Head of caudate nucleus (tissue), 42 donors: Measurements from ENCODE around the gene PNKP.
"Not testable (repeated sequence)": the region's sequence is repeated elsewhere in the genome, so short reads cannot be mapped to it uniquely, and the experiment has no call there.

ENCODE experiments used
- DNase-seq, 42 donors: peaks; one replicate each; pipeline versions ENCODE4 v3.0.0 to v3.0.0-alpha.2; 2020 to 2021; ENCODE audit warnings: mixed read lengths in 7 of 42
- intact Hi-C: fragments of 100-400 bp; cut with DNase I; formaldehyde crosslinking; loops from one replicate; pipeline ENCODE4 v1.15.0; 2022

PNKP gene

DNA sequence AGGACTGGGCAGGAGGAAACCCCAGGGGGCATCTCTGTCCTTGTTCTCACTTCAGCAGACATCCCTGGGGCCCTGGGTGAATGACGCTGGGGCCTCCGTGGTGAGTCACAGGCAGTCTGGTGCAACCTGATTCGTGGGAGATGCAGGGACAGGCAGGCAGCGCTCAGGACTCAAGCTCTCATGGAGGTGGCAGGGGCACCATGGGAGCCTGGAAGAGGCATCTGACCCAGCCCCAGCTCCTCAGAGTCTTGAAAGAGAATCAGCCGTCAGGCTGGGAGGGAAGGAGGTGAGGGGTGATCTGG lies 30.4 kb downstream of the PNKP start:
- intact Hi-C loops = no loop called here
- DNase-seq = no peak

DNA sequence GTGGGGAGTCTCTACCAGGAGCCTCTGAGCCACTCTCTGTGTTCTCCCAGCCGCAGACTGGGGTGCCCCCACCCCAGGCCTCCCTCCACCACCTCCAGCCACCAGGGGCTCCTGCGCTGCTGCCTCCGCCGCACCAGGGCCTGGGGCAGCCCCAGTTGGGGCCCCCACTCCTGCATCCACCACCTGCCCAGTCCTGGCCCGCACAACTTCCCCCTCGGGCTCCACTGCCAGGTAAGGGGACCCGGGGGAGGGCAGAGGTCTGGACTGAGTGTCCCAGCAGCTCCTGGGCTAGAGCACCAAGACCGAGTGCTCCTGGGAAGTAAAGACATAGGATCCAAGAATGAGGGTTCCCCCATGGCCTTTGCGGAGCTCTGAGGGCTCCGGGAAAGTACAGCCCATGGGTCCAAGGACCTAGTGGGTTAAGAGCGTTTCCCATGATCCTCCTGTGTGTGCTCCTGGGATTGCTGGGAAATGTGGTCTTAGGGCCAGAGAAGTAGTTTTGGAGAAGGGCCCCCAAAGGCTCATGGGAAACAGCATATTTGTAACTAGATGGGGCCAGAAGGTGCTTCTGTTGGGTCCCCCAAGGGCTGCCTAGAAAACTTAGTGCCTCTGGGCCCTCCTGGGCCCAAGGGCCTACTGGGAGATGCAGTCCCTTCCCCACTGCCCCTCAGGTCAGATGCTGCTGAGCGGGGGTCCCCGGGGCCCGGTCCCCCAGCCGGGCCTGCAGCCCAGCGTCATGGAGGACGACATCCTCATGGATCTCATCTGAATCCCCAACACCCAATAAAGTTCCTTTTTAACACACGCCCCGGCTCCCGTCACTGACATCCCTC lies 31.0 kb downstream of the PNKP start:
- intact Hi-C loops = no loop called here
- no peak for DNase-seq

GRCh38 chr19:49835562-49835961 lies 31.8 kb downstream of the PNKP start:
- intact Hi-C loops = no loop called here
- DNase-seq = no peak

GRCh38 chr19:49833599-49833998 lies 33.8 kb downstream of the PNKP start:
- no peak for DNase-seq

DNA sequence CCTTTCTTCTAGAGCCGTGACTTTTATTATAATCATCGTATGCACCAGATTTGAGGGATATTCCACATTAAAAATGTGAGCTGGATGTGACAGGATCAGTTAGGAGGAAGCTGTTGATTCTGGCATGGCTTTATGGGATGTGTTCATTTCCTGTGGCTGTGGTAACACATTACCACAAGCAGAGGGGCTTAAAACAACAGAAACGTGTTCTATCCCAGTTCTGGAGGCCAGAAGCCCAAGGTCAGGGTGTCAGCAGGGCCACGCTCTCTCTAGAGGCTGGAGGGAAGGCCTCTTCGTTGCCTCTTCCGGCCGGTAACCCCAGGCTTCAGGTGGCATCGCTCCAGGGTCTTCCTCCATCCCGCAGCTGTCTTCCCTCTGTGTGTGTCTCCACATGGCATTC lies 34.8 kb downstream of the PNKP start:
- intact Hi-C loops = no loop called here
- DNase-seq = no peak

More at GRCh38 chr19:49833599-49833998, 33.8 kb downstream of the PNKP start:
- intact Hi-C loops = no loop called here

- intact Hi-C loops = no loop called here
These were observed 35.8 kb downstream of the PNKP start for GRCh38 chr19:49831592-49831991.

DNA sequence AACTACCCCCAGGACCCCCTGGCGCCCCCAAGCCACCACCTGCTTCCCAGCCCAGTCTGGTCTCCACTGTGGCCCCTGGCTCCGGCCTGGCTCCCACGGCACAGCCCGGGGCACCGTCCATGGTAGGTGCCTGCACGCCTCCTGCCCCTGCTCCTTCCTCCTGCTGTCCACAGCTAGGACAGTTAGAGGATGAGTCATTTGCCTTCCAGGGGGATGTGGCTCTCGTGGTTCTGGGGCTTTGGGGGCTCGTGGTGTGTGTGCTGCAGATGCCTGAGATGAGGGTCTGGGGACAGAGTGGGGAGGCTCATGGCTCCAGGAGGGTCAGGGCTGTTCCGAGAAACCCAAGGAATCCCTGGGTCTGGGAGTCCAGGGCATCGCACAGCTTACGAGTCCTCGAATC lies 36.6 kb downstream of the PNKP start:
- DNase-seq = no peak
- intact Hi-C loops = no loop called here

More at GRCh38 chr19:49831592-49831991, 35.8 kb downstream of the PNKP start:
- no peak for DNase-seq

GRCh38 chr19:49829721-49830120 lies 37.7 kb downstream of the PNKP start:
- intact Hi-C loops = no loop called here
- no peak for DNase-seq

- DNase-seq = no peak
- intact Hi-C loops = no loop called here
These were observed 38.2 kb downstream of the PNKP start for GRCh38 chr19:49829200-49829599.

GRCh38 chr19:49827034-49827433 lies 40.3 kb downstream of the PNKP start:
- intact Hi-C loops = no loop called here

GRCh38 chr19:49824662-49825061 lies 42.7 kb downstream of the PNKP start:
- intact Hi-C loops = no loop called here
- no peak for DNase-seq

More at GRCh38 chr19:49827034-49827433, 40.3 kb downstream of the PNKP start:
- DNase-seq = no peak

DNA sequence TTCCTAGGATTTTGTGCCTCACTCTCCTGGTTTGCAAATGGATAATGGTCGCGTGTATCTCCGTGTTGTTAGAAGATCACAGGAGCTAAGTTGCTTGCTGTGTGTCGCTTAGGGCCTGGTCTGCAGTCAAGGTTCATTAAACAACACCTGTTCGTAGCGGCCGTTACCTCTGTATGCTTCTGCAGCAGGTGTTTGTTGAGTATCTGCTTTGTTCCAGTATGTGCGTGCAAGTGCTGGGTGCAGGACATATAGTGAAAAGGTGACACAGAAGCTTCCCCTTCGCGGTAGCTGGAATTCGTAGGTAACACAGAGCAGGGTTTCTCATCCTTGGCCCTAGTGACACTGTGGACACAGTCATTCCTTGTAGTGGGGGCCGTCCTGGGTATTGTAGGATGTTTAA lies 43.9 kb downstream of the PNKP start:
- intact Hi-C loops = no loop called here
- DNase-seq = no peak

GRCh38 chr19:49820125-49820524 lies 47.3 kb downstream of the PNKP start:
- intact Hi-C loops = no loop called here
- no peak for DNase-seq

GRCh38 chr19:49819452-49820115 lies 47.8 kb downstream of the PNKP start:
- not testable (repeated sequence) for DNase-seq
- intact Hi-C loops = loop anchor here (5.0 kb wide), 2 partner anchors 33 to 58 kb away; partner anchors contain the start of genes AKT1S1, PTOV1 and TBC1D17

DNA sequence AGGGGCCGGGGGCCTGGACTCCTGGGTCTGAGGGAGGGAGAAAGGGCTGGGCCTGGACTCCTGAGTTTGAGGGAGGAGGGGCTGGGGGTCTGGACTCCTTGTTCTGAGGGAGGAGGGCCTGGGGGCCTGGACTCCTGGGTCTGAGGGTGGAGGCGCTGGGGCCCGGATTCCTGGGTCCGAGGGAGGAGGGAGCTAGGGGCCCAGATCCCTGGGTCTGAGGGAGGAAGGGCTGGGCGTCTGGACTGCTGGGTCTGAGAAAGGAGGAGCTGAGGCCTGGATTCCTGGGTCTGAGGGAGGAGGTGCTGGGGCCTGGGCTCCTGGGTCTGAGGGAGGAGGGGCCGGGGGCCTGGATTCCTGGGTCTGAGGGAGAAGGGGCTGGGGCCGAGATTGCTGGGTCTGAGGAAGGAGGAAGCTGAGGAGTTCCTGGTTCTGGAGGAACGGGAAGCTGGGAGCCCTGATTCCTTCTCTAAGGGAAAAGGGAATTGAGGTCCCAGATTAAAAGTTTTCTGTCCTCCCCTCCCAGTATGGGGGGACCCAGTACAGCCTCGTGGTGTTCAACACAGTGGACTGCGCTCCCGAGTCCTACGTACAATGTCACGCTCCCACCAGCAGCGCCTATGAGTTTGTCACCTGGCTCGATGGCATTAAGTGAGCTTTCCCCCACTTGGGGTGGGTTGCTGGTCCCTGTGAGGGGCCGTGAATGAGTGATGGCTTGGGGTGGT lies 48.6 kb downstream of the PNKP start:
- intact Hi-C loops = loop anchor here (5.0 kb wide), 2 partner anchors 33 to 58 kb away; partner anchors contain the start of genes AKT1S1, PTOV1 and TBC1D17

DNA sequence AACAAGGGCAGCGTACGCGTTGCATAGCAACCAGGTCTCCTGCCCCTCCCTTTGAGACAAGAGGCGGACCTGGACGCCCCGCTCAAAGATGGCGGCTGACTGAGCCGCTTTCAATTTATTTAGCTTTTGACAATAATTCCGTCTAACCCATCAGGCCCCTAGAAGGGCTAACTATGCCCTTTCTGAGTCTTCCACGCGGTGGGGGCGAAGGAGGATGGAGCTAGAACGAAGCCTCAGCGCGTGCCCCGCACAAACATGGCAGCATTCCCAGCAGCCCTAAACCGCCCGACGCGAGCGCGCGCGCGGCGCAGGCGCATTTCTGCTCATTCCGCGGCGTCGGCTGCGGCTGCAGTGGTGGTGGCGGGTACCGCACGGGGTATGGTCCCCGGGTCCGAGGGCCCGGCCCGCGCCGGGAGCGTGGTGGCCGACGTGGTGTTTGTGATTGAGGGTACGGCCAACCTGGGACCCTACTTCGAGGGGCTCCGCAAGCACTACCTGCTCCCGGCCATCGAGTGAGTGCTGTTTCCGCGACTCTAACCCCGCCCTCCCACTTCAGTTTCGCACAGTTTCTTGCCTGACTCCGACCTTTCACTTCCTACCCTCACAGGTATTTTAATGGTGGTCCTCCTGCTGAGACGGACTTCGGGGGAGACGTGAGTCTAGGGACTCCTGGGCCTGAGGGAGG lies 49.3 kb downstream of the PNKP start, which contains the start of gene MED25:
Gene MED25, plus strand, starts transcription at position 326 of the 685 bp plus-strand sequence. Its CDS starts 53 bp downstream, at position 379.
- intact Hi-C loops = loop anchor here (5.0 kb wide), 2 partner anchors 34 to 59 kb away; partner anchors contain the start of genes AKT1S1, PTOV1 and TBC1D17
- peak; percentile 58 to 94 (median 87) for DNase-seq

More for the DNA sequence above, 48.6 kb downstream of the PNKP start:
- no peak for DNase-seq

- no peak for DNase-seq
- intact Hi-C loops = loop anchor here (5.0 kb wide), 2 partner anchors 36 to 61 kb away; partner anchors contain the start of genes AKT1S1, PTOV1 and TBC1D17
These were observed 50.8 kb downstream of the PNKP start for GRCh38 chr19:49816590-49816989.

DNA sequence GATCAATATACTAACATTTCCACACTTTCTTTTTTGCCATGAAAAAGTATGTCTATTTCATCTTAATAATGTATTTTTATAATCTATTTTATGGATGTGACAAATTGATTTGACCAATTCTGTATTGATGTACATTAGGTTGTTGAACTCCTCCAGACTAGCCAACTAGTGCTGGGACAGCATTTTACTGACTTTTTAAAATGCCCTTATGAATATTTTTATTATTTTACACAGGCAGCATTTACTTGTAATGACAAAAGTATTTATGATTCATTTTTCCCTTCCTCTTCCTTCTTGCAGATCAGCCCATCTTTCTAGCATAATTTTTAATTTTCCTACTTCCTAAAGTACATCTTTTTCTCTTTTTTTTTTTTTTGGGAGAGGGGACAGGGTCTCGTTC lies 53.4 kb downstream of the PNKP start:
- no peak for DNase-seq
- intact Hi-C loops = loop anchor here (5.0 kb wide), 1 partner anchor 47 kb away; the partner anchor contains the start of gene AP2A1
